Mesendoderm (in vitro differentiated cells): ENCODE results near the gene RBPJL.

Experiments
- DNase-seq: peaks from one replicate; pipeline ENCODE4 v3.0.0; 2013
- H2AK5ac ChIP-seq: 2 replicates; pipeline ENCODE4 v1.6.1; 2013; ENCODE audit warnings: low read length, inconsistent platforms
- H2BK120ac ChIP-seq: 2 replicates; pipeline ENCODE4 v1.6.1; 2013; ENCODE audit warnings: low read depth, mild to moderate bottlenecking, low read length, moderate library complexity, mixed read lengths
- H2BK15ac ChIP-seq: replicated peaks from 2 replicates; pipeline ENCODE4 v1.6.1; 2013; ENCODE audit warnings: low read depth, mild to moderate bottlenecking, moderate library complexity
- H2BK5ac ChIP-seq: 2 replicates; pipeline ENCODE4 v1.6.1; 2013; ENCODE audit warnings: low read length, inconsistent platforms
- H3K18ac ChIP-seq: 2 replicates; pipeline ENCODE4 v1.6.1; 2013; ENCODE audit warnings: mild to moderate bottlenecking, low read length, mixed read lengths
- H3K23ac ChIP-seq: one replicate; pipeline ENCODE4 v1.6.1; 2013; ENCODE audit warnings: low read length
- H3K27ac ChIP-seq: 2 replicates; pipeline ENCODE4 v1.5.1; 2013; ENCODE audit warnings: low read depth, mild to moderate bottlenecking, inconsistent platforms, low read length, moderate library complexity
- H3K27me3 ChIP-seq: 2 replicates; pipeline ENCODE4 v1.6.1; 2013; ENCODE audit warnings: low read length, control low read depth, mild to moderate bottlenecking, inconsistent platforms; ENCODE audit not compliant: insufficient read depth, poor library complexity
- H3K36me3 ChIP-seq: 2 replicates; pipeline ENCODE4 v1.6.1; 2013; ENCODE audit warnings: low read length, inconsistent platforms; ENCODE audit not compliant: control insufficient read depth, insufficient read depth
- H3K4ac ChIP-seq: one replicate; pipeline ENCODE4 v1.6.1; 2013; ENCODE audit warnings: low read depth, mild to moderate bottlenecking, low read length, moderate library complexity
- H3K4me1 ChIP-seq: 2 replicates; pipeline ENCODE4 v1.6.1; 2013; ENCODE audit warnings: low read depth, low read length, inconsistent platforms; ENCODE audit not compliant: control insufficient read depth
- H3K4me2 ChIP-seq: 2 replicates; pipeline ENCODE4 v1.6.1; 2013; ENCODE audit warnings: low read length
- H3K4me3 ChIP-seq: 2 replicates; pipeline ENCODE4 v1.5.1; 2013; ENCODE audit warnings: mild to moderate bottlenecking, low read length
- H3K56ac ChIP-seq: one replicate; pipeline ENCODE4 v1.6.1; 2013; ENCODE audit warnings: low read length
- H3K79me1 ChIP-seq: 2 replicates; pipeline ENCODE4 v1.6.1; 2013; ENCODE audit warnings: low read length, inconsistent platforms
- H3K79me2 ChIP-seq: 2 replicates; pipeline ENCODE4 v1.6.1; 2013; ENCODE audit warnings: mild to moderate bottlenecking, low read length; ENCODE audit not compliant: control insufficient read depth, insufficient read depth
- H3K9ac ChIP-seq: 2 replicates; pipeline ENCODE4 v1.6.1; 2013; ENCODE audit warnings: low read length, inconsistent platforms
- H4K5ac ChIP-seq: one replicate; pipeline ENCODE4 v1.6.1; 2013; ENCODE audit warnings: low read length
- H4K8ac ChIP-seq: one replicate; pipeline ENCODE4 v1.6.1; 2013; ENCODE audit warnings: low read depth, mild to moderate bottlenecking, control low read depth, low read length, moderate library complexity
- WGBS: extraction: QIAGEN DNeasy Blood & Tissue Kit; methylation state at CpG from one replicate; pipeline ENCODE4 v1.1.7; 2013; ENCODE audit warnings: low lambda C conversion rate, missing lambda C conversion rate; ENCODE audit not compliant: insufficient coverage; ENCODE audit errors: extremely low coverage; 5-methylcytosine and 5-hydroxymethylcytosine counted together

Gene RBPJL

DNA sequence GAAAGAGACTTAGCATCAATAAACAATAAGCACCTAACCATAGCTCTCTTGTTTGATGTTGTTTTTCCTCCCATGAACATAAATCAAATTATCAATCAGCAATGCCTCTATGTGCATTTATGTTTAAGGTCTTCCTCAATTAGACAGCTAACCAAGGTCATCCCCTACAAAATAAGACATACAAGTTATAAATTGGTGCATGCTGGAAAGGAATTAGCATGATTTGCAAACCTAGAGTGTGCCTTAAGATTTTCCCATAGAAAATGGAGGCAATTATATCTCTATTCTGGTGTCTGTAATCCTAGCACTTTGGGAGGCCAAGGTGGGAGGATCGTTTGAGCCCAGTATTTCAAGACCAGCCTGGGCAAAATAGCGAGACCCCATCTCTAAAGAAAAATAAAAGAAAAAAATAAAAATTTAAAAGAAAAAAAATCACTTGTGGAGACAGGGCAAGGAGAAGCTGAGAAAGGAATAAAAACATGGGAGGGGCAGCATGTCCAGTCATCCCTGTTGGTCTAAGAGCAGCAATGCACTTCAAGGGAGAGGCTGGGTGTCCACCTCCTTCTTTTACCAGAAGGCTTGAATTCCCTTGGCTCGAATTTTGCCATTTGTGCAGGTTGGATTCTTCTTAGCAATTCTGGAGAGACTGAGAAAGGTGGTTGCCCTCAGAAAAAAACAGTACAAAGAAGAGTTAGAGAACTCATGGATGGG is 42.9 kb upstream of the RBPJL start:
- no peak overlapping the region for H4K8ac ChIP-seq
- H3K4me1 ChIP-seq: no peaks in the 10 kb centered on the region
- no peak overlapping the region for H2BK120ac ChIP-seq
- no CpG with 5 or more reads among the region's 3 CpGs for whole genome bisulfite sequencing
- H3K4me3 ChIP-seq: no peak overlapping the region
- H3K27ac ChIP-seq: no peak overlapping the region
- no peak overlapping the region for H3K9ac ChIP-seq
- no peak overlapping the region for H2AK5ac ChIP-seq
- no peaks in the 10 kb centered on the region for H3K79me1 ChIP-seq
- H4K5ac ChIP-seq: no peak overlapping the region
- no peak overlapping the region for H3K56ac ChIP-seq
- no peak overlapping the region for H3K4ac ChIP-seq
- no peak overlapping the region for H2BK15ac ChIP-seq
- H3K79me2 ChIP-seq: no peaks in the 10 kb centered on the region
- H3K18ac ChIP-seq: no peak overlapping the region
- no peak overlapping the region for H2BK5ac ChIP-seq
- H3K23ac ChIP-seq: no peak overlapping the region
- no peaks in the 10 kb centered on the region for H3K27me3 ChIP-seq
- no peak overlapping the region for H3K4me2 ChIP-seq
- no peaks in the 10 kb centered on the region for H3K36me3 ChIP-seq
- no peak for DNase-seq

DNA sequence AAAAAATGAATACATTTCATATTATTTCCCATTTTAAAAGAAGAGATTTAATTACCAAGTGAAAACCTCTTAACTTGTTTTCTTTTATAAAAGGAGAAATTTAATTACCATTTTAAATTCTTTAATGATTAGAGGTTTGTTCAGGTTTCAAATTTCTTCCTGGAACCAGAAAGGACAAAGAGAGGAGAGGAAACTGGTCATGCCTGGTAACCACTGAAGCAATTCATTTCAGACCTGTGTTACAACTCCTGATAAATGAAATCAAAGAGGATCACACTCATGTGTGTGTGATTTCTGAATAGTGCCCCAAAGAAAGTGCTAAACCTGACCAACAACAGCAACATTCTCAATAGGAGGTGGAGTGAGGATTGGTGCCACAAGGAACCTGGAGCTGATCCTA is 39.7 kb upstream of the RBPJL start:
- Histone ChIP-seq H3K27ac (no peak overlapping the region), H2BK5ac (no peak overlapping the region), H3K23ac (no peak overlapping the region), H3K27me3 (no peaks in the 10 kb centered on the region), H4K8ac (no peak overlapping the region), H3K4me2 (no peak overlapping the region), H3K4me3 (no peak overlapping the region), H2AK5ac (no peak overlapping the region), H3K4ac (no peak overlapping the region), H3K79me1 (no peaks in the 10 kb centered on the region), H3K9ac (no peak overlapping the region), H4K5ac (no peak overlapping the region), H3K56ac (no peak overlapping the region), H2BK120ac (no peak overlapping the region), H3K4me1 (no peaks in the 10 kb centered on the region), H3K36me3 (no peaks in the 10 kb centered on the region), H2BK15ac (no peak overlapping the region), H3K79me2 (no peaks in the 10 kb centered on the region), H3K18ac (no peak overlapping the region)
- DNase-seq: no peak

DNA sequence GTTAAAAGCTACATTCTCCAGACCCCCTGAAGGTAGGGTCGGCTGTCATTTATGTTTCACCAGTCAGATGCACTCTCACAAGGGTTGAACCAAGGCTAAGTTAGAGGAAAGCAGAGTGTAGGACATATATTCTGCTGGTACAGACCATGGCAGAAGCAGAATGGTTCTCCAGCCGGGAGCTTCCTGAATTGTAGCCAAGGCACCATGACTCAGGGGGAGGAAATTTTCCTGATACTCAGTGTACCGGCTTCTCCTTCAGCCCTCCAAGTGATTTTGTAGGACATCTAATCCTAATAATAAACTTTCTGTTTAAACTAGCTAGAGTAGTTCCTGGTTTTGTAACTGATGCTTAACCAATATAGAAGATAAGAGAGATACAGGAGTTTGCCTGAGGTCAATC is 38.1 kb upstream of the RBPJL start:
- no peaks in the 10 kb centered on the region for H3K79me2 ChIP-seq
- H3K56ac ChIP-seq: no peak overlapping the region
- no peak overlapping the region for H3K4me2 ChIP-seq
- no peak overlapping the region for H4K8ac ChIP-seq
- H3K18ac ChIP-seq: no peak overlapping the region
- H3K27ac ChIP-seq: no peak overlapping the region
- no peaks in the 10 kb centered on the region for H3K4me1 ChIP-seq
- H2BK15ac ChIP-seq: no peak overlapping the region
- H3K23ac ChIP-seq: no peak overlapping the region
- no peaks in the 10 kb centered on the region for H3K36me3 ChIP-seq
- no peak overlapping the region for H2AK5ac ChIP-seq
- H3K9ac ChIP-seq: no peak overlapping the region
- H3K27me3 ChIP-seq: no peaks in the 10 kb centered on the region
- H4K5ac ChIP-seq: no peak overlapping the region
- H2BK120ac ChIP-seq: no peak overlapping the region
- no peak overlapping the region for H3K4ac ChIP-seq
- WGBS: no CpG with 5 or more reads among the region's 3 CpGs
- no peak overlapping the region for H3K4me3 ChIP-seq
- no peak for DNase-seq
- H2BK5ac ChIP-seq: no peak overlapping the region
- H3K79me1 ChIP-seq: no peaks in the 10 kb centered on the region

DNA sequence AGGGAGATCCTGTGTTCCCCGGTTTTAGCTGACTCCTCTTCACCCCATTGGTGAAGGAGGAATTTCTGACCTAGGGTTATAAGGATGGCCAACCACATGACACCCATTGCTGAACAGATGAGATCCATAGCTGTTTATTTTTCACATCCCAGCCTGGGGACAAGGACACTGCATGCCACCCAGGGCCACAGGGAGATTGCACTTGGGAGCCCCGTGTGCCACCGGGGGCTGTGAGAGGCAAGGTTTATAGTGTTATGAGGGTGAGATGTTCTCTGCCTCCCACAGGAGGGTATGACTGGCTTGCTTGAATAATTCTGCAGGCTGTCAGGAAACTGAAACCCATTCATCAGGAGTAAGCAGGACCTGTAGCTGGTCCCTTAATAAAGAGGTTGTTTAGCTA is 37.6 kb upstream of the RBPJL start:
- Histone ChIP-seq H3K56ac (no peak overlapping the region), H3K9ac (no peak overlapping the region), H3K36me3 (no peaks in the 10 kb centered on the region), H3K79me2 (no peaks in the 10 kb centered on the region), H2AK5ac (no peak overlapping the region), H2BK15ac (no peak overlapping the region), H3K4ac (no peak overlapping the region), H3K27me3 (no peaks in the 10 kb centered on the region), H4K8ac (no peak overlapping the region), H3K4me1 (no peaks in the 10 kb centered on the region), H3K4me2 (no peak overlapping the region), H3K27ac (no peak overlapping the region), H4K5ac (no peak overlapping the region), H3K79me1 (no peaks in the 10 kb centered on the region), H3K4me3 (no peak overlapping the region), H2BK5ac (no peak overlapping the region), H2BK120ac (no peak overlapping the region), H3K18ac (no peak overlapping the region), H3K23ac (no peak overlapping the region)
- no CpG with 5 or more reads among the region's 3 CpGs for WGBS
- no peak for DNase-seq

DNA sequence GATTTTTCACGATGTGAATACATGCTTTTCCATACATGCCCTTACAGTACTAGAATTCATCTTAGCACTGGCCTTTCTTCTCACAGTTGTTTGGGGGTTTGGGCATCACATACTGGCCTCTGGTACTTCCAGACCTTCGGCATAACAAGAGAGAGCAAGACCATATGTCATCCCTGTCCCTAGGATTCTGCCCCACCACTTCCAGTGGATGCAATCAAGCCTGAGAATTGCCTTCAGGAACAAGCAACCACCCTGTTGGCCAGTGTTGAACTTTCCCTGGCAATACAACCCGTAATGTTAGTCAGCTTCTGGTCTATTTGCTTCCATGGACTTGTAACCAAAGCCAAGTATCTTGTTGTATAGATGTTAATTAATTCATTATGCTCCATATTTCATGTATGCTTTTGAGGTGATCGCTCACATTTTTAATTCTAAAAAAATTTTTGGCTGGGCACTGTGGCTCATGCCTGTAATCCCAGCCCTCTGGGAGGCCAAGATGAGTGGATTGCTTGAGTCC is 36.8 kb upstream of the RBPJL start:
- H3K79me1 ChIP-seq: no peaks in the 10 kb centered on the region
- H3K18ac ChIP-seq: no peak overlapping the region
- no peak for DNase-seq

DNA sequence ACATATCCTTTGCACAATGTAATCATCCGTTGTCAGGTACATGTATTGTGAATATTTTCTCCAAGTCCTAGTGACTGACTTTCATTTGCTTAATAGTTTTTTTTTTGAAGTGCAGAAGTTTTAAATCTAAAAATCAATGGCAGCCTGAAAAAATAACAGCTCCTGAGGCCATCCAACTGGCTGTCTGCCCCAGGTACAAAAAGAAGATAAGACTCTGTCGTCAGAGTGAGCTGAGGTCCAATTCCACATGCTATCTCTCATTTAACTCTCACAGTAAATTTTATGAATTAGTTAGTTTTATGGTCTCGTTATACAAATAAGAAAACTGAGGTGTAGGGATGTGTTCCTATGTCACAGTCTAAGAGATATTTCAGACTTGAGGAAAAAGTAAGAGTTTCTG is 31.3 kb upstream of the RBPJL start:
- no peak overlapping the region for H3K27ac ChIP-seq
- H4K5ac ChIP-seq: no peak overlapping the region
- no peak overlapping the region for H3K18ac ChIP-seq
- H3K4ac ChIP-seq: no peak overlapping the region
- WGBS: no CpG with 5 or more reads among the region's 3 CpGs
- no peak overlapping the region for H3K9ac ChIP-seq
- H4K8ac ChIP-seq: no peak overlapping the region
- H2AK5ac ChIP-seq: no peak overlapping the region
- no peak overlapping the region for H2BK120ac ChIP-seq
- H2BK15ac ChIP-seq: no peak overlapping the region
- DNase-seq: no peak
- H2BK5ac ChIP-seq: no peak overlapping the region
- H3K79me1 ChIP-seq: no peaks in the 10 kb centered on the region
- no peak overlapping the region for H3K4me2 ChIP-seq
- no peak overlapping the region for H3K23ac ChIP-seq
- H3K36me3 ChIP-seq: no peaks in the 10 kb centered on the region
- H3K27me3 ChIP-seq: no peaks in the 10 kb centered on the region
- H3K56ac ChIP-seq: no peak overlapping the region
- no peaks in the 10 kb centered on the region for H3K4me1 ChIP-seq
- H3K79me2 ChIP-seq: no peaks in the 10 kb centered on the region
- H3K4me3 ChIP-seq: no peak overlapping the region

More for the DNA sequence above, 36.8 kb upstream of the RBPJL start:
- Histone ChIP-seq H4K5ac (no peak overlapping the region), H3K27ac (no peak overlapping the region), H2AK5ac (no peak overlapping the region), H3K4me1 (no peaks in the 10 kb centered on the region), H3K27me3 (no peaks in the 10 kb centered on the region), H3K79me2 (no peaks in the 10 kb centered on the region), H3K23ac (no peak overlapping the region), H3K4me2 (no peak overlapping the region), H3K9ac (no peak overlapping the region), H3K56ac (no peak overlapping the region), H3K4ac (no peak overlapping the region), H2BK5ac (no peak overlapping the region), H2BK120ac (no peak overlapping the region), H4K8ac (no peak overlapping the region), H2BK15ac (no peak overlapping the region), H3K36me3 (no peaks in the 10 kb centered on the region), H3K4me3 (no peak overlapping the region)
- no CpG with 5 or more reads among the region's 4 CpGs for WGBS
